Measurements from ENCODE around the gene EN2.

- no peak for TF ChIP-seq CTCF (IDR thresholded peaks at IDR 0.05)
- no peak for TF ChIP-seq POLR2A (IDR thresholded peaks at IDR 0.05)
Measured at GRCh38 chr7:155437836-155438235, 20.1 kb upstream of the EN2 start.

Measured in right lobe of liver (tissue), 4 donors.